Sigmoid colon (tissue), 4 donors: ENCODE results near the gene CD55.

Experiments
- POLR2A ChIP-seq, 2 donors: fragments of 450-650 bp; IDR thresholded peaks; one replicate each; pipeline ENCODE4 v1.6.1; 2016; ENCODE audit warnings: antibody characterized with exemption in 2 of 2, mild to moderate bottlenecking in 2 of 2, moderate library complexity in 2 of 2
- POLR2AphosphoS5 ChIP-seq, 4 donors: sonication (generic); formaldehyde crosslinking; IDR thresholded peaks; one replicate each; pipeline ENCODE4 v1.6.1; 2017; ENCODE audit warnings: antibody characterized with exemption in 4 of 4

- TF ChIP-seq POLR2A (IDR thresholded peaks at IDR 0.05), result no peak
- TF ChIP-seq POLR2AphosphoS5 (IDR thresholded peaks at IDR 0.05), result no peak
These were observed 8.3 kb upstream of the CD55 start for GRCh38 chr1:207313131-207313530.
